Measurements from ENCODE around the gene GRIN2C. TPM values are rescaled to one million over a fixed set of nuclear protein-coding genes. Genes with fewer than 3 reads are reported as not detected.

Gene GRIN2C
- total and polyA plus RNA-seq, 12 donors, result 0.42 to 16.4 (median 3.2) TPM

DNA sequence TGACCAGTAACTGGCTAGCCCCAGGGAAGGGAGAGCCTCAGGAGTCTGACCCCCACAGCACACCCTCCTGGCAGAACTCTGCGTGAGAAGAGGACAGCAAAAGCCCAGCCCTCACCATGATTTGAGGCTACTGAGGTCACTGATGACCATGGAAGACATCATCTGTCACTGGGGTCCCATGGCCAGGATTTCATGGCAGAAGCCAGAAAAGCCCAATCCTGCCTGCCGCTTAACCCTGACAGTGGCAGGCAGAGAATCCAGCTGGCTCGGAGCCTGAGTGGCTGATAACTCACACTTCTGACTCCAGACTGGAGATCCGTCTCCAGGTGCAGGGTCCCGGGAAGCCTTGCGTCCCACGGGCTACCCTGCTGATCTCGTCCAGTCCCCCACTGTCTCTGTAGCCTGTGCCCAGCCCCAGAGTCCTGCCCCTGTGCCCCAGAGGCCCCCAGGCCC is 17.5 kb downstream of the GRIN2C start:
- Histone ChIP-seq H3K27ac (peak overlapping the region in 4 of 5 donors; percentile 16 to 66 (median 44)), H3K4me3 (peak overlapping the region in 1 of 4 donors; percentile 55), H3K4me1 (replicated peaks in 1 of 2) (peaks cover 17 to 24% of the 10 kb centered on the region in 2 donors), H3K27me3 (no peaks in the 10 kb centered on the region), H3K9me3 (replicated peaks in 1 of 3) (no peaks in the 10 kb centered on the region), H3K36me3 (replicated peaks in 1 of 2) (no peaks in the 10 kb centered on the region)
- no peak for TF ChIP-seq POLR2A (IDR thresholded peaks at IDR 0.05)
- TF ChIP-seq, protein P1, sequence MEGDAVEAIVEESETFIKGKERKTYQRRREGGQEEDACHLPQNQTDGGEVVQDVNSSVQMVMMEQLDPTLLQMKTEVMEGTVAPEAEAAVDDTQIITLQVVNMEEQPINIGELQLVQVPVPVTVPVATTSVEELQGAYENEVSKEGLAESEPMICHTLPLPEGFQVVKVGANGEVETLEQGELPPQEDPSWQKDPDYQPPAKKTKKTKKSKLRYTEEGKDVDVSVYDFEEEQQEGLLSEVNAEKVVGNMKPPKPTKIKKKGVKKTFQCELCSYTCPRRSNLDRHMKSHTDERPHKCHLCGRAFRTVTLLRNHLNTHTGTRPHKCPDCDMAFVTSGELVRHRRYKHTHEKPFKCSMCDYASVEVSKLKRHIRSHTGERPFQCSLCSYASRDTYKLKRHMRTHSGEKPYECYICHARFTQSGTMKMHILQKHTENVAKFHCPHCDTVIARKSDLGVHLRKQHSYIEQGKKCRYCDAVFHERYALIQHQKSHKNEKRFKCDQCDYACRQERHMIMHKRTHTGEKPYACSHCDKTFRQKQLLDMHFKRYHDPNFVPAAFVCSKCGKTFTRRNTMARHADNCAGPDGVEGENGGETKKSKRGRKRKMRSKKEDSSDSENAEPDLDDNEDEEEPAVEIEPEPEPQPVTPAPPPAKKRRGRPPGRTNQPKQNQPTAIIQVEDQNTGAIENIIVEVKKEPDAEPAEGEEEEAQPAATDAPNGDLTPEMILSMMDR (IDR thresholded peaks at IDR 0.05), result no peak
- peak in 6 of 7 donors; percentile 56 to 81 (median 68) for DNase-seq
- intact Hi-C loops (cut with DNase I), result no loop called here
- 20 to 33% (median 29%) methylated on average over 1 to 8 of the region's 8 CpGs for WGBS, 4 donors

GRCh38 chr17:74840989-74841666 is 18.6 kb downstream of the GRIN2C start:
- Histone ChIP-seq H3K4me1 (replicated peaks in 1 of 2) (peaks cover 17 to 24% of the 10 kb centered on the region in 2 donors), H3K27me3 (no peaks in the 10 kb centered on the region), H3K9me3 (replicated peaks in 1 of 3) (no peaks in the 10 kb centered on the region), H3K36me3 (replicated peaks in 1 of 2) (peaks cover 0 to 4% of the 10 kb centered on the region in 2 donors), H3K27ac (peak overlapping the region in 3 of 5 donors; percentile 7 to 66 (median 62)), H3K4me3 (no peak overlapping the region)
- TF ChIP-seq, protein P1 (IDR thresholded peaks at IDR 0.05), result no peak
- no peak for TF ChIP-seq POLR2A (IDR thresholded peaks at IDR 0.05)
- intact Hi-C loops (cut with DNase I), result no loop called here
- DNase-seq, result peak in 6 of 7 donors; percentile 61 to 77 (median 67)
- WGBS, 4 donors, result 25 to 30% (median 26%) methylated on average over 11 to 13 of the region's 13 CpGs

DNA sequence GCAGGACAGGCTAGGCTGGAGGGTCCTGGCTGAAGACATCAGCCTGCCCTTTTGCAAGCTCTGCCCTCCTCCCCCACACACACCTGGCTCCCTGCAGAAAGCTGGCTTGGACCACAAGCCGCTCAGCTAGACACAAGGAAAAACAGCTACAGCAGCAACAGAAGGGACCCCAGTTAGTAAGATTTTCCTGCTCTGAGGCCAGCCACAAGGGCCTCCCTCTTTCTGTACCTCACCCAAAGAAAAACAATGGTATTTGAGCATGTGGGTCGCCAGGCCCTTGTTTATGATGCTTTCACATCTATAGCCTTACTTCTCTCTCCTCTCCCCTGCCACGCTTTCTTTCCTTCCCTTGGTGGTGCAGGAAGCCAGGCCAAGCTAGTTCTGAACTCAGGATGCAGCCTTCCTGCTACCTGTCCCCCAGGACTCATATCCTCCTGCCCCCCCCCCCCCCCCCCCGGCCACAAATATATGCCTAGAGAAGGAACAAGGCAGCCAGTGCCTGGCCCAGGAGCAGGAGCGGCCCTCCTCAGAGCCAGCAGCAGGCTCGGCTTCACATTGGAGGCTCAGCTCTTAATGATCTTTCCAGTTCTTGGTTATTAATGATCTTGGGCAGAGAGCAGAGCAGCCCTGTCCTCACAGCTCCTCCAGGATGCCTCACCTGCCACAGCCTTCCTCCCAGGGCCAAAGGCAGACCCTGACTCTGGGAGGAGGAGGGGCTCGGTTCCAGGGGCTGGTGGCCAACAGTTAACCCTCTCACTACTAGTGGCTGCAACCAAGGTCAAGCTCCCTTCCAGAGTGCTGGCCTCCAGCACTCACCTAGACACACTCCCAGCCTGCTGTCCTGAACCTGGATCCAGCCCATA is 19.5 kb downstream of the GRIN2C start:
- H3K36me3 ChIP-seq (replicated peaks in 1 of 2), result peaks cover 0 to 6% of the 10 kb centered on the region in 2 donors
- H3K27me3 ChIP-seq, result no peaks in the 10 kb centered on the region
- no peak overlapping the region for H3K4me3 ChIP-seq
- peaks cover 17 to 24% of the 10 kb centered on the region in 2 donors for H3K4me1 ChIP-seq (replicated peaks in 1 of 2)
- WGBS, 4 donors, result 59 to 82% (median 70%) methylated on average over 5 to 6 of the region's 7 CpGs
- H3K27ac ChIP-seq, result peak overlapping the region in 2 of 5 donors; percentile 30 to 66
- intact Hi-C loops (cut with DNase I), result no loop called here
- DNase-seq, result no peak
- TF ChIP-seq POLR2A (IDR thresholded peaks at IDR 0.05), result no peak
- TF ChIP-seq, protein P1 (IDR thresholded peaks at IDR 0.05), result no peak
- H3K9me3 ChIP-seq (replicated peaks in 1 of 3), result no peaks in the 10 kb centered on the region

DNA sequence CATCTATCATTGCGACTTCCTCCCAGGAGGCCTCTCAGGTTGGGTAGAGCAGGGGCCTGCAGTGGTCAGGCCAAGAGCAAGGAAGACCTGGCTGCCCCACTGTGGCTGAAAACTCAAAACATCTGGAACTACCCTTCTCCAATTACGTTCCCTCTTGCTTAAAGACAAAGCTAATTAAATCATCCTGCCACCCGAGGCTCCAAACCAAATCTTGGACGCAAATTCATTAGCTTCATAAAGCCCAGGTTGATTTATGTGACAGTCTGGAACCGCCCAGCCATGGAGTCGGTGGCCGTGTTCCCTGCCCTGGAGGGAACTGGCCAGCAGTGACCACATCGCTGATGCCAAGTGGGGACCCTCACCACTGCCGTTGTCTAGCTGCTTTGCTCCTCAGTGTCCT is 21.4 kb downstream of the GRIN2C start:
- TF ChIP-seq, protein P1 (IDR thresholded peaks at IDR 0.05), result no peak
- no peak for TF ChIP-seq POLR2A (IDR thresholded peaks at IDR 0.05)
- no peak overlapping the region for H3K27ac ChIP-seq
- H3K9me3 ChIP-seq (replicated peaks in 1 of 3), result no peaks in the 10 kb centered on the region
- no peak overlapping the region for H3K4me3 ChIP-seq
- H3K36me3 ChIP-seq (replicated peaks in 1 of 2), result peaks cover 0 to 6% of the 10 kb centered on the region in 2 donors
- no peak for DNase-seq
- no peaks in the 10 kb centered on the region for H3K27me3 ChIP-seq
- H3K4me1 ChIP-seq (replicated peaks in 1 of 2), result peaks cover 17 to 24% of the 10 kb centered on the region in 2 donors
- intact Hi-C loops (cut with DNase I), result no loop called here
- 80 to 93% (median 87%) methylated on average over 4 to 9 of the region's 9 CpGs for WGBS, 4 donors
